Mononuclear cell (primary cell): Measurements from ENCODE around the gene TFG. TPM values are rescaled to one million over a fixed set of nuclear protein-coding genes. Genes with fewer than 3 reads are reported as not detected.

Source experiments
- H3K27me3 ChIP-seq: 2 replicates; pipeline ENCODE4 v1.6.0; 2011; ENCODE audit warnings: low read length, control low read depth; ENCODE audit not compliant: insufficient read depth
- H3K4me1 ChIP-seq: 2 replicates; pipeline ENCODE4 v1.5.1; 2011; ENCODE audit warnings: mild to moderate bottlenecking, low read length, control low read depth; ENCODE audit not compliant: insufficient read depth
- H3K4me3 ChIP-seq: 2 replicates; pipeline ENCODE4 v1.5.1; 2011; ENCODE audit warnings: mild to moderate bottlenecking, low read length, moderate library complexity
- H3K9me3 ChIP-seq: 2 replicates; pipeline ENCODE4 v1.5.1; 2011; ENCODE audit warnings: low read depth, mild to moderate bottlenecking, control low read depth, low read length
- total RNA-seq: library from RNA; depleted of rRNA; stranded (reverse); fragments of >200 nt; gene quantifications from one replicate; pipeline ENCODE4 v1.2.3, GENCODE V29; 2012

Gene TFG
- total RNA-seq, 1 donor: 60.1 TPM

DNA sequence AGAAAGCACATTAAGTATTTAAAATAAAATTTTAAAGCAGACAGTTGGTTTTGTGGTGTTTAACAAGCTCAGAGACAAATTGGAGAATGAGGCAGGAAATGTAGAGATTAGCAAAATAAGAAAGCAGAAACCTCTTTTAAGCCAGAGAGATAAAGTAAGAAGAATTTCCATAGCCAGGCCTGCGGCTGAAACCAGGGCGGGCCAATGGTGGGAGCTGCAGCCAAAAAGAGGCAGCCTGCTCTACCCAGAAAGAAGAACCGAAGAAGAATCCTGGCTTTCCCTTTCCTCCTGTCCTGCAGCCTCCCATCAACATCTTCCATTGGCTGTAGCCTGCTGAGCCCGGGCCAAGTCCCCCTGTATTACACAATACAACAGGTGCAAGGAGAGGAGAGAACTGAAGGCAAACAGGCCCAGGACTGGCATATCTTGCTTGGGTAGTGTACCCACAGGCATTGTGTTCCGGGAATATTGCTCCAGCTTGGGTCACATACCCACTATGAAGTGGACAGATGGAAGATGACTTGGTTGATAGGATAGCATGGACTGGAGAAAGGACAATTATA lies 11.5 kb upstream of the TFG start:
- peaks cover 18% of the 10 kb centered on the region for H3K27me3 ChIP-seq
- H3K4me1 ChIP-seq: no peaks in the 10 kb centered on the region
- H3K4me3 ChIP-seq: no peak overlapping the region
- H3K9me3 ChIP-seq: no peaks in the 10 kb centered on the region

DNA sequence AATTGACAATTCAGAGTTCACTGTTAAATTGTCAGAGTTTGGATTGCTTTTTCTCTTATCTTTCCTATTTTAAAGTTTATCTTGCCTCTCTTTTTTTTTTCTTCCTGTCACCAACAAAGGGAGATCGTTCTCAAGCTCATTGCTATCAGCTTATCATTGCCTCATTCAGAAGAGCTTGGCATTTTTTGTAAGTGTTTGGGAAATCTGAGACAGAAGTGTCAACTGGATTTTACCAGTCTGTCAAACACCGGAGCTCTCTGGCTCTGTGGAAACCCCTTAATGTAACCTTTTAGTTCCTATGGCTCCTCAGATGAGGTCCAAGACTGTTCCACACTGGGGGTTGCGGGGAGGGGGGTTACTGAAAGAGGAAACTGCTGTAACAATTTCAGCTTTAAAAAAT lies 10.6 kb upstream of the TFG start:
- no peaks in the 10 kb centered on the region for H3K9me3 ChIP-seq
- H3K27me3 ChIP-seq: peaks cover 18% of the 10 kb centered on the region
- no peak overlapping the region for H3K4me3 ChIP-seq
- no peaks in the 10 kb centered on the region for H3K4me1 ChIP-seq

DNA sequence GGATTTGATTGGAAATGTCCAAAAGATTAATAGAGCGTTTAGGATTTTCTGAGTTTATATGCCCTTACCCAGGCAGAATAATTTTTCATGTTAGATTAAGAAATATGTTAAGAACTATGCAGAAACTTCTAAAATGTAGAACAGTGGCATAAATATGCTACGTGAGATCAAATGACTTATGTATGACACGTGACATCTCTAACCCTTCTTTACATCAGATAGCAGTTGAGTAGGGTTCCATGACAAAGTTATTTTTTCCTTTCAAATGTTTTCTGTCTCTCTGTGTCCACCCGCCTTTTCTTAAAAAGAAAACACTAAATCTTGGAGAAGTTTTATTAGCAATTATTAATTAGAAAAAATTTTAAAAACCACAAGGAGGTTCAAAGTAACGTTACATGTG lies 8.6 kb upstream of the TFG start:
- Histone ChIP-seq H3K4me3 (no peak overlapping the region), H3K9me3 (no peaks in the 10 kb centered on the region), H3K27me3 (peaks cover 6% of the 10 kb centered on the region), H3K4me1 (no peaks in the 10 kb centered on the region)

DNA sequence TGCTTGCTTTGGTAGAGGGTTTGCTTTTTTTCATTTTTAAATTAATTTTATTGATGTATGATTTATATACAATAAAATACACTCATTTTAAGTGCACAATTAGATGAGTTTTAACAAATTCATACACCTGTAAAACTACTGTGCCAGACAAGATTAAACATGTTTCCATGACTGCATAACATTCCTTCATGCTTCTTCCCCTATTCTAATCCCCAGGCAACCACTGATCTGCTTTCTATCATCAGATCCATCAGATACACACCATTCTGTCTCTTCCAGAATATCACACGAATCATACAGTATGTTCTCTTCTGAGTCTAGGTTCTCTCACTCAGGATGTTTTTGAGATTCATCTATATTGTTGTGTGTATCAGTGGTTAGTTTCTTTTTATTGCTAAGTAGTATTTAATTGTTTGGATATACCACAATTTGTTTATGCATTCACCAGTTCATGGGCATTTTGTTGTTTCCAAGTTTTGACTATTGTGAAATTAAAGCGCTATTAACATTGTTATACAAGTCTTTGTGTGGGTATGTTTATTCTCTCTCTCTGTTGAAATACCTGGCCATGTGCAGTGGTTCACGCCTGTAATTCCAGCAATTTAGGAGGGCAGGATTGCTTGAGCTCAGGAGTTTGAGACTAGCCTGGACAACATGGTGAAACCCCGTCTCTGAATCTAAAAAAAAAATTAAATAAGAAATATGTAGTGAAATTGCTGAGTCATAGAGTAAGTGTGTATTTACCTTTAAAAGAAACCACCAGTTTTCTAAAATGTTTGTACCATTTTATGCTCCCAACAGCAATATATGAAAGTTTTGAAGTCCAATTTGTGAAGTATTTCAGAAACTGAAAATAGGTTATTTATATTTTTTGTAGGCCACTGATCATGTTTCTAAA lies 7.0 kb upstream of the TFG start:
- Histone ChIP-seq H3K9me3 (no peaks in the 10 kb centered on the region), H3K4me1 (no peaks in the 10 kb centered on the region), H3K4me3 (no peak overlapping the region), H3K27me3 (peaks cover 6% of the 10 kb centered on the region)

DNA sequence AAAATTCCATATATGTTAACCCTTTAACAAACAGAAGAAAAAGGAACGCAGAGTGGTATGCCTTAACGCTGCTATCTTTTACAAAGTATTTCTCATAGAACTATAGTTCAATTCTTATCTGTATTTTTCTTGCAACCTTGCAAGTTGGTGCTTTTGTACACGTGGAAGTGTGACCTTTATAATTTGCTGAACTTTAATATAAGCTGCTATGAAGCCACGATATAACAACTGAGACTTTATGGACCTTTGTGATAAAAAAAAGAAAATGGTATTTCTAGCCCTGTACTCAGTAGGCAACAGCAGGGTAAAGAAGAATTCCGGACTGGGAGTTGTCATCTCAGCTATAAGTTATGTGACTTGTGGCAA lies 6.3 kb upstream of the TFG start:
- peaks cover 6% of the 10 kb centered on the region for H3K27me3 ChIP-seq
- no peaks in the 10 kb centered on the region for H3K9me3 ChIP-seq
- no peaks in the 10 kb centered on the region for H3K4me1 ChIP-seq
- no peak overlapping the region for H3K4me3 ChIP-seq

DNA sequence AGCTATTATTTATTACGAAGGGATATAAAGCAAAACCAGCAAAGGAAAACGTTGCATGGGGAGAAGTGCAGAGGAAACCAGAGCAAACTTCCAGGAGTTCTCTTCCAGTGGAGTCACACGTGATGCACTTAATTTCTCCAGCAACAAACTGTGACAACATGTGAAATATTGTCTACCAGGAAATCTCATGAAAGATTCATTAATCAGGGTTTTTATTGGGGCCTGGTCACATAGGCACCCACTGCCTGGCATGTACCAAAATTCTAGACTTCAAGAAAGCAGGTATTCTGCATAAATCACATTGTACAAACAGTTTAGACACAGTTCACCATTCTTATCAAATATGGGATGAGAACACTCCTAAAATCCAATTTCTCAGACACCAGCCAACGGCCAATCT lies 5.4 kb upstream of the TFG start:
- Histone ChIP-seq H3K9me3 (no peaks in the 10 kb centered on the region), H3K4me3 (no peak overlapping the region), H3K4me1 (peaks cover 6% of the 10 kb centered on the region), H3K27me3 (peaks cover 6% of the 10 kb centered on the region)

DNA sequence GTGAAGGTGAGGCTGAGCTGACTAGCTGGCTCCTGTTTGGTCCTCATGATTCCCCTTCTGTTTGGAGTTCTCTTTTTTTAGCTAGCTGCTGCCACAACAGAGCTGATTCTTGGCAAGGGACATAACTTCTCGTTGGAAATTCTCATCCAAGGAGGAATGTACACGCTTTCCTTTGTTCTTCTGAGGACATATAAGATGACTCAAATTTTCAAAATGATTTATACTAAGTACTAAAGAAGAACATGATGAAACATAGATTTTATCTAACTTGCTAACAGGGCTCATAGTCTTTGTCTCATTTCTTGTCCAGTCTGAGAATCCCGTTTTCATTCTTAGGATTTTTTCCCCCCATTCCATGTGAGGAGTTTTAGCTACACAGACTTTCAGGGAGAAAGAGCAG lies 2.9 kb upstream of the TFG start:
- Histone ChIP-seq H3K4me1 (peaks cover 18% of the 10 kb centered on the region), H3K9me3 (no peaks in the 10 kb centered on the region), H3K27me3 (peaks cover 6% of the 10 kb centered on the region), H3K4me3 (no peak overlapping the region)

DNA sequence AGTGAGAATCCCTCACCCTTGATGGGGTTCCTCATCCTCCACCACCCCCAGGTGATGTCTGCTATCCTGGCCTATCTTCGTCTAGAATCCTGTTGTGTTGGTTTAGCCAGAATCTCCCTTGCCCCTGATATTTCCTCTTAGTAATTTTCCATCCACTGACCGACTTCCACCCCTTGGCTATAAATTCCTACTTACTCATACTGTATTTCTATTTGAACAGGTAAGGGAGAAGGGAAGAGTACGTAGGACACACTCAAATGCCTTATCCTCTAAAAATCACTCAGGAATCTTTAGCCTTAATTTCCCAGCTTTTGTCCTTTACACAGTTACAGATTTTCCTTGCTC lies 678 bp upstream of the TFG start:
- Histone ChIP-seq H3K4me1 (peaks cover 18% of the 10 kb centered on the region), H3K27me3 (no peaks in the 10 kb centered on the region), H3K4me3 (peak overlapping the region; percentile 74), H3K9me3 (no peaks in the 10 kb centered on the region)

DNA sequence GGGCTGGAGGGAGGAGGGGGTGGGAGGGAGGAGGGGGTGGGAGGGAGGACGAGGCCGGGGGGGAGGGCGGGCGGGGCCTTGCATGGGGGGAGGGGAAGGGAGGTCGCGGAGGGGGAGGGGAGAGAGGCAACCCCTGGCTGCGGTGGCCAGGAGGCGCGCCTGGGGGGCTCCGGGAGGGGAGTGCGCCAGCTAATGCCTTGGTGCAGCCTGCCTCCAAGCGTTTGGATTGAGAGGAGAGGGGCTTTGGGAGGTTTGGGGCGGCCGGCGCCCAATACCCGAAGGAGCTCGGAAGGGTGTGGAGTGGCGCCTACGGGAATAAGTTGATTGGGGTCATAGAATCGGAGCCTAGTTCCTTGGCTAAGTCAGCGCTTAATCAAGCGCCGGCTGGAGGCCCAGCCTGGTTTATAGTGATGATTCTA lies 557 bp downstream of the TFG start:
- Histone ChIP-seq H3K4me1 (peaks cover 18% of the 10 kb centered on the region), H3K27me3 (no peaks in the 10 kb centered on the region), H3K4me3 (peak overlapping the region; percentile 74), H3K9me3 (no peaks in the 10 kb centered on the region)

DNA sequence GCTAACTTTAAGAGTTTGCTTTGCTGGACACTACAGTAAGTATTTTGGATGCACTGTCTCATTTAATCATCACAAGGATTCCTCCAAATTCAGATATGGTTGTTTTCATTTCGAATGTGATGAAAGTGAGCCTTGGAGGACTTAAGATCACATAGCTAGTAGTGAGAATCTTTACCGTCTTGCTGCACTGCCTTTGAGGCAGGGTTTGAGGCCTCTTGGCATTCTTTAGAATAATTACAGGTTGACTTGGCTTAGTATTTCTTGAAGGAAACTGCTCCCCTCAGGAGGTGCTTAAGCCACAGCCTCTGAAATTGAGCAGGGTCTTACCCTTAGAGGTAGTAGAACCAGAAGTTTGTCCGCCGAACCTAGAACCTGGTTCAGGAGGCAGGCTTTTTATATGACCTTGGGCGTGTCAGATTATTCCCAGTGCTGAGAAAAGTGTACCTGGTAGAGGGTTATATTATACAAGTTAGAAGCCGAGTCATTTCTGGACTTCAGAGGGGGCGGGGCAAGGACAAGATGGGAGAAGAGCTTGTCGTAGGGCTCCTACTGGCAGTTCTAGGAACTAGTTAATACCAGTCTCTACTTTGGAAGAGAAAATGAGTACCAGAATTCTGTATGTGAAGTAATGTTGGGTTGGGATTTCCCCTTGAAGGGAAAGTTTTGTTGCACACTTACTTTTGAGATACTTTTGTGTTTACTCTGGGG lies 1.1 kb downstream of the TFG start:
- H3K9me3 ChIP-seq: no peaks in the 10 kb centered on the region
- peak overlapping the region; percentile 74 for H3K4me3 ChIP-seq
- H3K4me1 ChIP-seq: peaks cover 18% of the 10 kb centered on the region
- H3K27me3 ChIP-seq: no peaks in the 10 kb centered on the region

DNA sequence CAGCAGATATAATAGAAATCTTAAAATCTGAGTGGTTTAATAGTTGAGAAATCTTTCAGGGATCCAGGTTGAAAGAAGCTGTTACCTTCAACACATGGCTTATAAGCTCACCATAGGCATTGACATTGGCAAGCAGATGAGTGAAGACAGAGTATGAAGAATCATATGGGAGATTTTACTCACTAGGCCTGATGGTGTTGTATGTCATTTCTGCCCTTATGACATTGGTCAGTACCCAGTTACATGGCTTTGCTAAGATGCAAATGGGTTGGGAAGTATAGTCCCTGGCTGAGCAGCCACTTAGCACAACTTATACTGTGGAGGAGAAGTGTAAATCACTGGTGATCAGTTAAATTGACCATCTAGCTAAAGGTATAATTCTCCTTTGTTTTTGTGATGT lies 5.9 kb downstream of the TFG start:
- Histone ChIP-seq H3K9me3 (no peaks in the 10 kb centered on the region), H3K4me3 (no peak overlapping the region), H3K27me3 (no peaks in the 10 kb centered on the region), H3K4me1 (peaks cover 17% of the 10 kb centered on the region)

DNA sequence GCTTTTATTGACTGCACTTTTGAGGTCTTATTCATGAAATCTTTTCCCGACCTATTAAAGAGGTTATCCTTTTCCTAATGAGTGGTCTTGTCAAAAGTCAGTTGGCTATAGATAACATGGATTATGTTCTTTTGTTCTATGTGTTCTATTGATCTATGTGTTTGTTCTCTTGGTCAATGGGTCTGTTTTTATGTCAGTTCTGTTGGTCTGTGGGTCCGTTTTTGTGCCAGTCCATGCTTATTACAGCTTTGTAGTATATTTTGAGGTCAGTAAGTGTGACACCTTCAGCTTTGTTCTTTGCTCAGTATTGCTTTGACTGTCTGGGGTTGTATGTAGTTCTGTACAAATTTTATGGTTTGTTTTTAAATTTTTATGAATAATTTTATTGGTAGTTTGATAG lies 7.8 kb downstream of the TFG start:
- no peaks in the 10 kb centered on the region for H3K27me3 ChIP-seq
- no peaks in the 10 kb centered on the region for H3K9me3 ChIP-seq
- H3K4me3 ChIP-seq: no peak overlapping the region
- peaks cover 7% of the 10 kb centered on the region for H3K4me1 ChIP-seq

DNA sequence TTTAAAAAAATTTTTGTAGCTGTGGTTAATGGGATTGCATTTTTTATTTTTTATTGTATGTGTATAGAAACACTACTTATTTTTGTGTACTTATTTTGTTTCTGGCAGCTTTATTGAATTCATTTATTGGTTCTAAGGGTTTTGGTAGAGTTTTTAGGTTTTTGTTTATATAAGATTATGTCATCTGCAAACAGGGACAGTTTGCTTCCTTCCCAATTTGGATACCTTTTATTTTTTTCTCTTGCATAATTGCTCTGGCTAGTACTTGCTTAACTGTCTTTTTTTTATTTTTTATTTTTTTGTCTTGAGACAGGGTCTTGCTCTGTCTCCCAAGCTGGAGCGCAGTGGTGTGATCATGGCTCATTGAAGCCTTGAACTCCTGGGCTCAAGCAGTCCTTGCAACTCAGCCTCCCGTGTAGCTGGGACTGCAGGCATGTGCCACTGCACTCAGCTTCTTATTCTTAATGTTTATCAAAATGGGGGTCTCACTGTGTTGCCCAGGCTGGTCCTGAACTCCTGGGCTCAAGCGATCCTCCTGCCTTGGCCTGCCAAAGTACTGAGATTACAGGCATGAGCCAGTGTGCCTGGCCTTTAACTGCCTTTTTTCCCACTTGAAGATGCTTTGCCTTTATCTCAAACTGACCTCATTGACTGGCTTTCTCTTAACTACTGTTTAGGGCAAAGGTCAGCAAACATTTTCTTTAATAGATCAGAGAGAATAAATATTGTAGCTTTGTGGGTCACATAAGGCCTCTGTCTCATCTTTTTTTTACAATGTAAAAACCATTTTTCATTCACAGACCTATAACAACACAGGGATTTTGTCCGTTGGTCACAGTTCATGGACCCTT lies 8.6 kb downstream of the TFG start:
- no peaks in the 10 kb centered on the region for H3K27me3 ChIP-seq
- H3K9me3 ChIP-seq: no peaks in the 10 kb centered on the region
- no peak overlapping the region for H3K4me3 ChIP-seq
- H3K4me1 ChIP-seq: peaks cover 7% of the 10 kb centered on the region

DNA sequence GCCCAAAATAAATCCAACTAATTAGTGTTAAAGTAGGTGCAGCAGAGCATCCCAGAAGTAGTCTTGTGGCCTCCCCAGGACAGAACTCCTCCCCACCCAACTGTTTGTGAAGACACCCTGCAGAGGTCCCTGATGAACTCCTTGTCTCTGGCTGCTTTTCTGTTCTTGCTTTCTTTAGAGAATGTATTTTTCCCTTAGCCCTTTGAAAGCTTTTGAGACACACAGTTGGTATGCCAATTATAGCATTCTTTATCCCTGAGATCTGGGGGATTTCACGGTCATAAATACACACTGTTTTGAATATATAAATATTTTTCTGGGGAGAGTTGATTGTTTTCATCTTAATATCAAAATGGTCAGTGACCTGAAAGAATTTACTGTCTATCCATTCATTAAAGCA lies 9.8 kb downstream of the TFG start:
- no peak overlapping the region for H3K4me3 ChIP-seq
- no peaks in the 10 kb centered on the region for H3K9me3 ChIP-seq
- H3K27me3 ChIP-seq: no peaks in the 10 kb centered on the region

DNA sequence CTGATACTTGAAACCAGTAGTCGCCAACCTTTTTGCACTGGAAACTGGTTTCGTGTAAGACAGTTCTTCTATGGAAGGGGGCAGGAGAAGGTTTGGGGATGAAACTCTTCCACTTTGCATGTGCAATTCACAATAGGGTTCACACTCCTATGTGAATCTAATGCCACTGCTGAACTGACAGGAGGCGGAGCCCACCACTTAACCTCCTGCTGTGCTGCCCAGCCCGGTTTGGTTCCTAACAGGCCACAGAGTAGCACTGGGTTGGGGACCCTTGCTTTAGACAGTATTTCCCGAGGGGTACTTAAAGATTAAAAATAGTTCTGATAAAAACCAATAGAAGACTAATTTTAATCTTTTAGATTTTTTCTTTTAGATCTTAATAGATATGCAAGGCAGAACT lies 11.1 kb downstream of the TFG start:
- no peak overlapping the region for H3K4me3 ChIP-seq
- H3K9me3 ChIP-seq: no peaks in the 10 kb centered on the region
- H3K4me1 ChIP-seq: peaks cover 7% of the 10 kb centered on the region
- H3K27me3 ChIP-seq: no peaks in the 10 kb centered on the region

More for the DNA sequence above, 9.8 kb downstream of the TFG start:
- peaks cover 7% of the 10 kb centered on the region for H3K4me1 ChIP-seq
